ENCODE measurements around the gene PLK5.

- TF ChIP-seq CTCF (IDR thresholded peaks at IDR 0.05; ENCODE audit: low read depth, low read length) = no peak
- TF ChIP-seq MAX (IDR thresholded peaks at IDR 0.05; ENCODE audit: low read depth, low read length) = no peak
- no peak for TF ChIP-seq POLR2A (IDR thresholded peaks at IDR 0.05; ENCODE audit: extremely low read depth, insufficient read length)
- TF ChIP-seq MYC (IDR thresholded peaks at IDR 0.05; ENCODE audit: low read depth, low read length) = no peak
Measured at GRCh38 chr19:1512671-1513498, 11.0 kb upstream of the PLK5 start, which contains the start of gene ADAMTSL5.

Measured in NB4 (cell line).